COLO668 (cell line): ENCODE data around the gene PTPRT.

Experiments used
- DNase-seq: peaks from one replicate; lab custom pipeline; 2025; ENCODE audit not compliant: unreplicated experiment; lab: John Stamatoyannopoulos, UW

PTPRT gene

GRCh38 chr20:42740226-42740870 lies 449.4 kb downstream of the PTPRT start:
- DNase-seq: no peak

- no peak for DNase-seq
Measured at GRCh38 chr20:42739683-42740082, 450.0 kb downstream of the PTPRT start.

- DNase-seq: no peak
Measured at GRCh38 chr20:42735539-42735938, 454.2 kb downstream of the PTPRT start.

DNA sequence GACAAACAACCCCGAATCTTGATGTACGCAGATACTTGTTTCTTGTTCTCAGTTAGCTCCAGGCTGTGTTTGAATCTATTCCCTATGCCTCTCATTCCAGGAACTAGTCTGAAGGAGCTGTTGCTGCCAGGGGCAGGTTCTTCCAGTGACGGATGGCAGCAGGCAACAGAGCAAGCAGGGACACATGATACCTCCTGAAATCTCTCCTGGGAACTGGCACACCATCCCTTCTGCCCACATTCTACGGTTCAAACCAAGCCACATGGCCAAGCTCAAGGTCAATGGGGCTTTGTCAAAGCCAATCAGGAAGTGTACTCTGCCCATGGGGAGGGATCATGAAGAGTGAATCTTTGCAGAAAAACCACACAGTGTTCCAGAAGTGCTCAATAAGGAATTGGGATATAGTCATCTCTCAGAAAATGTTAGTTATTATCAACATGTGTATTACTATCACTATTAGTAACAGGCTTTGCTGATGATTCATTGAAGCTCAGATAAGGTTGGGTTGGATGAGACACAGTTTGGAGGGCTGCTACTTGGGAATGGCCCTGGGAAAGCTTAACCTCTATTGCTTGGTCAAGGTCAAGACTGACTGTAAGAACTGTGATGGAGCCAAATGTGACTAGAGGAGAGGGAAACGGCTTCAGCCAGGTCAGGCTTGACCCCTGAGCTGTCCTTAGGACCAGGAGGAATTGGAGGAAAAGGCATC lies 454.9 kb downstream of the PTPRT start:
- no peak for DNase-seq

- no peak for DNase-seq
Measured at GRCh38 chr20:42721923-42722322, 467.8 kb downstream of the PTPRT start.

DNA sequence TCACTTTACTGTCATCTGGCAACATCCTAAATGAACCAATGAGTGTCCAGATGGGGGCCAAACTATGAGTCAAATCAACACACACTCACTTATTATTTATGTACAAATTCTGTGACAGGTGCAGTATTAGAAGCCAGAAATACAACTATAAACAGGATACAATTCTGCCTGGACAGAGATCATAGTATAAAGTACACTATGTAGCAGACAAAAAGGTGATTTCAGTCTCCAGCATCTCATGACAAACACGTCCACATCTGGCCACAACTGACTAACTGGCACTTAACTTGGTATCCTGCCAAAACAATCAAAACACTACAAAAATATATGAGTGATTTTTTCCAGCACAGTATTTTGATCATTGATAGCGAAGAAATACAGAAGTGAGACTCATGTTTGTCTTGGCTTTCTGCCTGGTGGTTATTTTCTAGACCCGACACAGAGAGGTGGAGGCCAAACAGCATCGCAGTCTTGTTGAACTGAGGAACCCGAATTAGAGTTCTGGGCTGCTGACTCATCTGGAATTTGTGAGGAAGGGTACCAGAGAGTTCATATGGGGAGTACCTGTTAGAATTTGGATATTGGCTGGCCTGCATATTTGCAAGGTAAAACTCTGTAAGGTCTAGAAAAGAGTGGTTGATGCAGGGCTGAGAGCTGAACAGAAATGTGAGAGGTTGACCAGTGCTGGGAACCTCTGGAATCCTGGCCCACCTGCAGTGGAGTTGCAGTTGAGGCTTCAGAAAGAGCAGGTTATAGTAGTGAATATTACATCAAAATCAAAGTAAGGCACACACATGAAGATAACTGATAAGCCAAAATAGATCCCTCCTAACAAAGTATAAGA lies 475.2 kb downstream of the PTPRT start:
- DNase-seq: peak; percentile 29

DNA sequence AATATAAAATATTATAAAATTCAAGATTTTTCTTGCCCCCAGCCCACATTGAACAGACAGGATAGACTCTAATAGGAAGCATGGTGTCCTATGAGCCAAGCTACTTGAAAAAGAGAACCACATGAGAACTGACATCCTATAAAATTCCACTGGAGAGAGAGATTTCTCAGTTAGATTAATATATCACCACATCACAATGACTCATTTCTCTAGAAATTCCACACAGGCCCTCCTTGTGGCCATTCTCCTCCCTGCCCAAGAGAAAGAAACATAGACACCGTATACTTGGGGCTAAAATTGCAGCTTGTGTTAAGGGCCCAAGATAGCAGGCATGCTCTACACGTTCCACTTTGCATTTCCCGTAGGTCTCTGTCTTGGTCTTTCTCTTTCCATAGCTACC lies 481.4 kb downstream of the PTPRT start:
- DNase-seq: no peak

GRCh38 chr20:42706759-42707158 lies 482.9 kb downstream of the PTPRT start:
- no peak for DNase-seq

DNA sequence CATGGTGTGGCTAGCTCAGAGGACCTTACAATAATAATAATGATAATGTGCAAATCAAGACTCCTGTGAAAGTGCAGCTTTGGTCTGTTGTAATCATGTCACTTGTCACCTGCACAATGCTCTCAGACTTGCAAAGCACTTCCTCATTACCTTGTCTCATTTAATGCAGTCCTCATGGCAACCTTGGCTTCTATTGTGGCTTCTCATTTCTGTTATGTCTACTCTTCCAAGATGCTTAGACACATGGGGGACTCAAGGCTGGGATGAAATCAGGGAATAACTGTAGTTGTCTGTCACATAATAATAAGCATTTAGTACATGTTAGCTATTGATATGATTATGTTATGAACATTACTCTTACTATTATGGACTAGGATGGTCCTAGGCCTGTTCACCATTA lies 484.2 kb downstream of the PTPRT start:
- DNase-seq: no peak

GRCh38 chr20:42703744-42704143 lies 486.0 kb downstream of the PTPRT start:
- no peak for DNase-seq

DNA sequence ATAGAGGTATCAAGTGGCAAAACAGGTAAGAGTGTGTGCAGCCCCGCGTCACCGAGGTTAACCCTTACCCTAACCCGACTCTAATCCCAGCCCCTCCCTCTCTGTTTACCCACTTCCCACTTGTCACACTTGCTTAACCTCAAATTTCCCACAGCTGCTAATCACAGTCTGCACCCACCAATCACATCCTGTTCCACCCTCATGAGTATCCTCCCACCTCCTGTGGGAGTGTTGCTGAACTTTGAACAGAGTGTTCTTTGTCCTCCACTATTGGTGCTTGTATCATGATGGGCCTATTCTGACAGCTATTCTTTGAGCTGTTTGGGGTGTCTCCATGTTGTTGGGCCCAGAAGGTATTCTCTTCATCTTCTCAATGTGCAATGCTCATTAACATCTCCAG lies 487.8 kb downstream of the PTPRT start:
- DNase-seq: peak; percentile 30

DNA sequence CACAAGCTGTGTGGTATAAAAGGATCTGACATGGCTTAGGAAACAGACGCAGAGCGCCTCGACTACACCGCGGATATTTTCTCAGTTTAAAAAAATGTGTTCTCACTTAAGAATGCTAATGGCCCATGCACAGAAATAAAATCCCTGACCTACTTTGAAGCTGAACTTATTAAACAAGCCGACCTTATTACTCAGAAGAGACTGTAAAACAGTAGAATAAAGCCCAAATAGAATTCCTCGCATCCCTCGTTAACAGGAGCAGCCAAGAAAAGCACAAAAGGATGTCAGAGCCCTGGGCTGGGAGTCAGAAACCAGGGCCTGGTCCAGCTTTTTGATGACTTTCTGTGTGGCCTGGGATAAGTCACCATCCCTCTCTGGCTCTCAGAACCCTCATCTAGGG lies 489.3 kb downstream of the PTPRT start:
- no peak for DNase-seq

- no peak for DNase-seq
Measured at GRCh38 chr20:42697962-42698361, 491.7 kb downstream of the PTPRT start.

DNA sequence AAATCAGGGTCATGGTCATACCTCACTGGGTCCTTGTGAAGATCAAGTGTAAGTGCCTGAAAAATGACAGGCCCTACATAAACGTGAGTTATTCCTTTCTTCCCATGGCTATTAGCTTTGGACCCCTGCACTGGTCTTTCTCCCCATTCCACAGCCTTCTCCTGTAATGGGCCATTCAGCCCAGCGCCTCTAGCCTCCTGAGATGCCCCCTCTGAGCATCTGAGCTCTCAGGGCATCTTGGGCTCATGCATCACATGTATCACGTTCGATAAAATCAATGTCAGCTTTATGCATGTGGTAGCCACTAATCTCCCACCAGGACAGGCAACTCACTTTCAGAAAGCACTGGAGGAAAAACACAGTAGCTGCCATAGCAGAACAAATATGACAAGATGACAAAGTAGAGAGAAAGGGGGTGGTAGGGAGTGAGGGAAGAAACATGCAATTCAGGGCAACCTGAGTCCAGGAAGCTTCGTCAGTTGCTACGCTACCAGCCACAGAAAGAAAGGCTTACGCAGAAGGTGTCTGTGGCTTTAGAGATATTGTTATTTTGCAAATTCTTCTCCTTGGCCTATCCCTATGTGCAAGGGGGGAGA lies 498.8 kb downstream of the PTPRT start:
- DNase-seq: no peak

GRCh38 chr20:42688576-42688975 lies 501.1 kb downstream of the PTPRT start:
- no peak for DNase-seq

GRCh38 chr20:42686057-42686456 lies 503.6 kb downstream of the PTPRT start:
- peak; percentile 86 for DNase-seq

DNA sequence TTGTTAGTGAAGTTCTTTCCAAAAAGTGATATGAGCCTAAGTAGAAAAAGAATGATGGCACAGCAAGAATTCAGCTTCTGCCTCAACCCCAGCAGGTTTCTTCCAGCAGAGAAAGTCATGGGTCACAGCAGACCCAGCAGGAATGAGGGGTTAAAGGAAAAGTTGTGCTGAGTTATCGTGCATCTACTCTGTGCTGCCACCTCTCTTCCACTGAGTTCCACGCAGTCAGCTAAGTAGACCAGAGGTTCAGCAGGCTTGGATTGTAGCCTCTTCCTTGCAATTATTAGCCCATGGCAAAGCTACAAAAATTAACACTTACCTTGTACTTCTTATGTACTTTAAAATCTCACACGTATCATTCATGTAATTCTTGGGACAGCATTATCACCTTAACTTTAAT lies 510.8 kb downstream of the PTPRT start:
- DNase-seq: no peak

- DNase-seq: no peak
Measured at GRCh38 chr20:42656130-42656529, 533.6 kb downstream of the PTPRT start.

DNA sequence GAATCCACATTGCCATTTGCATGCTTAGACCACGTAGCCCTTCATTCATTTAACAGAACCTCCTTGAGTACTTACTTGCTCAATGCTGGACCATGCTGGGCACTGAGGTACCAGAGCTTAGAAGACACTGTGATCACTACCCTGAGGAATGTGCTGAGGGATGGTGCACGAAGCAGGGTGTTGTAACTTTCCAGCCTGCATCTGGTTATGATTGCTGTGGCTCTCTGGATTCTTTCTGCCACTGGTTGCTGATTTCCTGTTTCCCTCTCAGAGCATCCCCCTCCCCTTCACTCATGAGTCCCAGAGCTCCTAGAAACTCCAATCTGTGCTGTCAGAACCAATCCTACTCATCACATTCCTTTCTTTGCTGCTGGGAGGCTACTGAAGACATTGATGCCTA lies 537.4 kb downstream of the PTPRT start:
- no peak for DNase-seq

- no peak for DNase-seq
Measured at GRCh38 chr20:42650191-42650746, 539.4 kb downstream of the PTPRT start.

DNA sequence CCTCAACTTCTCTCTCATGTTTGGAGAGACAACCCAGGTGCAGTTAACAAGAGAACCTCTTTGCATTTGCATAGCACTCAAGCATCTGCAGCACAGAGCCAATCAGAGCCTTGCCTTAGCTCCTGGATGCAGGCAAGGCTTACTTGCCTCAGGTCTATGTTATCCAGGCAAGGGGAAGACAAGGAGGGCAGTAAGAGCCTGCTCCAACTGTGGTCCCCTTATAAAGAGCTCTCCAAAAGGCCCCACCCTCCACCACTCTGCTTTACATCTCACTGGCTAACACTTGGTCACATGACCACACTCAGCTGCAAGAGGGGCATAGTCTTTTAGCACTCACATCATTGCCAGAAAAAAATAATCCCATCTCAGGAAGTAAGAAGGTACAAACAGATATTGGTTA lies 540.0 kb downstream of the PTPRT start:
- no peak for DNase-seq
